NT2/D1 (cell line): ENCODE data around the gene MCTP1.

Source experiments
- DNase-seq: peaks from one replicate; pipeline ENCODE4 v3.0.0-alpha.2; 2011; ENCODE audit warnings: low read depth, low spot score
- H3K27me3 ChIP-seq: 2 replicates; pipeline ENCODE4 v1.6.0; 2011; ENCODE audit warnings: mild to moderate bottlenecking; ENCODE audit not compliant: insufficient read length, insufficient read depth
- H3K36me3 ChIP-seq: 2 replicates; pipeline ENCODE4 v1.6.1; 2011; ENCODE audit warnings: mild to moderate bottlenecking, low read length, mixed read lengths; ENCODE audit not compliant: insufficient read depth, insufficient read length
- H3K4me1 ChIP-seq: 2 replicates; pipeline ENCODE4 v1.5.1; 2011; ENCODE audit not compliant: insufficient read depth, insufficient read length
- H3K4me3 ChIP-seq: 2 replicates; pipeline ENCODE4 v1.5.1; 2011; ENCODE audit warnings: low read depth; ENCODE audit not compliant: insufficient read length
- H3K9ac ChIP-seq: 2 replicates; pipeline ENCODE4 v1.6.0; 2011; ENCODE audit warnings: low read depth; ENCODE audit not compliant: insufficient read length
- H3K9me3 ChIP-seq: 2 replicates; pipeline ENCODE4 v1.5.1; 2011; ENCODE audit warnings: mild to moderate bottlenecking, low read length; ENCODE audit not compliant: insufficient read depth
- SUZ12 ChIP-seq: IDR thresholded peaks from 2 replicates; pipeline ENCODE4 v1.6.1; 2011; ENCODE audit not compliant: insufficient read length, insufficient read depth; ENCODE audit errors: extremely low read depth
- YY1 ChIP-seq: IDR thresholded peaks from 2 replicates; pipeline ENCODE4 v1.6.1; 2011; ENCODE audit not compliant: insufficient read length, insufficient read depth
- ZNF274 ChIP-seq: IDR thresholded peaks from 2 replicates; pipeline ENCODE4 v1.6.1; 2011; ENCODE audit warnings: mild to moderate bottlenecking, low read depth, low read length

MCTP1 gene

GRCh38 chr5:94820488-94820887 lies 464.4 kb downstream of the MCTP1 start:
- no peak for TF ChIP-seq YY1
- no peak for TF ChIP-seq ZNF274
- TF ChIP-seq SUZ12 = no peak
- DNase-seq = no peak
- no peak overlapping the region for H3K9ac ChIP-seq

GRCh38 chr5:94818904-94819303 lies 466.0 kb downstream of the MCTP1 start:
- no peak for DNase-seq
- Histone ChIP-seq H3K4me1 (no peaks in the 10 kb centered on the region), H3K9me3 (no peaks in the 10 kb centered on the region), H3K27me3 (no peaks in the 10 kb centered on the region), H3K4me3 (no peak overlapping the region), H3K36me3 (no peaks in the 10 kb centered on the region), H3K9ac (no peak overlapping the region)
- TF ChIP-seq YY1 = no peak
- TF ChIP-seq SUZ12 = no peak
- no peak for TF ChIP-seq ZNF274

More at GRCh38 chr5:94820488-94820887, 464.4 kb downstream of the MCTP1 start:
- Histone ChIP-seq H3K36me3 (no peaks in the 10 kb centered on the region), H3K4me1 (no peaks in the 10 kb centered on the region), H3K27me3 (no peaks in the 10 kb centered on the region), H3K9me3 (no peaks in the 10 kb centered on the region), H3K4me3 (no peak overlapping the region)

GRCh38 chr5:94815313-94816039 lies 469.4 kb downstream of the MCTP1 start:
- no peaks in the 10 kb centered on the region for H3K9me3 ChIP-seq
- no peak overlapping the region for H3K9ac ChIP-seq
- H3K36me3 ChIP-seq = no peaks in the 10 kb centered on the region
- no peak overlapping the region for H3K4me3 ChIP-seq
- TF ChIP-seq SUZ12 = no peak
- no peak for TF ChIP-seq ZNF274
- TF ChIP-seq YY1 = no peak
- no peaks in the 10 kb centered on the region for H3K4me1 ChIP-seq
- no peaks in the 10 kb centered on the region for H3K27me3 ChIP-seq
- no peak for DNase-seq

GRCh38 chr5:94812232-94812631 lies 472.7 kb downstream of the MCTP1 start:
- Histone ChIP-seq H3K27me3 (no peaks in the 10 kb centered on the region), H3K4me1 (no peaks in the 10 kb centered on the region), H3K9me3 (no peaks in the 10 kb centered on the region), H3K9ac (no peak overlapping the region), H3K36me3 (no peaks in the 10 kb centered on the region), H3K4me3 (no peak overlapping the region)
- no peak for DNase-seq
- TF ChIP-seq YY1 (no peak), SUZ12 (no peak), ZNF274 (no peak)

- H3K9ac ChIP-seq = no peak overlapping the region
- no peaks in the 10 kb centered on the region for H3K27me3 ChIP-seq
- no peaks in the 10 kb centered on the region for H3K9me3 ChIP-seq
- H3K4me3 ChIP-seq = no peak overlapping the region
- no peaks in the 10 kb centered on the region for H3K36me3 ChIP-seq
- H3K4me1 ChIP-seq = no peaks in the 10 kb centered on the region
- DNase-seq = no peak
- TF ChIP-seq SUZ12 = no peak
- TF ChIP-seq ZNF274 = no peak
- no peak for TF ChIP-seq YY1
Observed at GRCh38 chr5:94811331-94811730, 473.6 kb downstream of the MCTP1 start.

GRCh38 chr5:94810877-94811276 lies 474.0 kb downstream of the MCTP1 start:
- no peaks in the 10 kb centered on the region for H3K4me1 ChIP-seq
- no peak overlapping the region for H3K4me3 ChIP-seq
- H3K9me3 ChIP-seq = no peaks in the 10 kb centered on the region
- no peaks in the 10 kb centered on the region for H3K27me3 ChIP-seq
- H3K9ac ChIP-seq = no peak overlapping the region
- TF ChIP-seq YY1 = no peak
- no peak for TF ChIP-seq SUZ12
- TF ChIP-seq ZNF274 = no peak
- no peak for DNase-seq
- H3K36me3 ChIP-seq = no peaks in the 10 kb centered on the region

GRCh38 chr5:94810281-94810680 lies 474.6 kb downstream of the MCTP1 start:
- no peak for DNase-seq

More at GRCh38 chr5:94810281-94810680, 474.6 kb downstream of the MCTP1 start:
- TF ChIP-seq YY1 (no peak), ZNF274 (no peak), SUZ12 (no peak)
- Histone ChIP-seq H3K4me3 (no peak overlapping the region), H3K4me1 (no peaks in the 10 kb centered on the region), H3K36me3 (no peaks in the 10 kb centered on the region), H3K9me3 (no peaks in the 10 kb centered on the region), H3K9ac (no peak overlapping the region), H3K27me3 (no peaks in the 10 kb centered on the region)
